Gastroesophageal sphincter (tissue), 4 donors: Measurements from ENCODE around the gene ZGLP1. TPM values are rescaled to one million over a fixed set of nuclear protein-coding genes. Genes with fewer than 3 reads are reported as not detected.

Experiments
- ATAC-seq: fragments of 150-250 bp; one replicate; pipeline ENCODE4 v1.9.1; 2016; ENCODE audit warnings: mild to moderate bottlenecking, moderate library complexity
- H3K27ac ChIP-seq, 4 donors: fragments of 200-600 bp; sonication (generic) in 3 of 4; 1 replicate in 3 of 4; 2 replicates in 1 of 4; pipeline ENCODE4 v1.5.1; 2016 to 2019
- H3K27me3 ChIP-seq: fragments of 200-600 bp; sonication (generic); one replicate; pipeline ENCODE4 v1.5.1; 2019
- H3K36me3 ChIP-seq, 2 donors: fragments of 200-600 bp; sonication (generic); one replicate each; pipeline ENCODE4 v1.5.1; 2019; ENCODE audit warnings: control low read depth in 1 of 2
- H3K4me1 ChIP-seq, 3 donors: fragments of 200-600 bp; sonication (generic); 1 replicate in 2 of 3; 2 replicates in 1 of 3; pipeline ENCODE4 v1.5.1; 2016 to 2019; ENCODE audit warnings: control low read depth in 2 of 3
- H3K4me3 ChIP-seq, 2 donors: fragments of 200-600 bp; sonication (generic); one replicate each; pipeline ENCODE4 v1.5.1; 2019; ENCODE audit warnings: mild to moderate bottlenecking in 1 of 2, moderate library complexity in 1 of 2
- H3K9me3 ChIP-seq, 3 donors: fragments of 200-600 bp; sonication (generic); one replicate each; pipeline ENCODE4 v1.5.1; 2017 to 2019; ENCODE audit warnings: control low read depth in 2 of 3
- EP300 ChIP-seq: sonication (generic); formaldehyde crosslinking; IDR thresholded peaks from one replicate; pipeline ENCODE4 v1.6.1; 2017; ENCODE audit warnings: antibody characterized with exemption, mild to moderate bottlenecking
- POLR2A ChIP-seq, 2 donors: fragments of 450-650 bp; IDR thresholded peaks; one replicate each; pipeline ENCODE4 v1.6.1; 2017; ENCODE audit warnings: antibody characterized with exemption in 2 of 2, mild to moderate bottlenecking in 2 of 2, moderate library complexity in 1 of 2
- POLR2AphosphoS5 ChIP-seq: sonication (generic); formaldehyde crosslinking; IDR thresholded peaks from one replicate; pipeline ENCODE4 v1.6.1; 2017; ENCODE audit warnings: antibody characterized with exemption
- WGBS, 2 donors: methylation state at CpG; one replicate each; pipeline ENCODE4 v1.1.5; 2018; ENCODE audit warnings: low coverage in 1 of 2; 5-methylcytosine and 5-hydroxymethylcytosine counted together
- total RNA-seq, 4 donors: library from RNA; depleted of rRNA; stranded (reverse); fragments of >200 nt; gene quantifications; one replicate each; pipeline ENCODE4 v1.1.0, GENCODE V29; 2016
- TF ChIP-seq, protein P1 (sequence below), 4 experiments: fragments of 200-600 bp in 2 of 4; fragments of 450-650 bp in 2 of 4; sonication (generic) in 1 of 4; IDR thresholded peaks; one replicate each; pipeline ENCODE4 v1.5.1; 2017 to 2019; ENCODE audit warnings: antibody characterized with exemption in 4 of 4, mild to moderate bottlenecking in 2 of 4, moderate library complexity in 2 of 4

ZGLP1 gene
- total RNA-seq, 4 donors from 2014 or later, result 0.81 to 2.5 (median 1.1) TPM; not detected in 1

- WGBS, 2 donors, result 87 to 90% methylated on average over 3 to 4 of the region's 10 CpGs
- H3K4me1 ChIP-seq, result peaks cover 0 to 24% (median 7%) of the 10 kb centered on the region in 3 donors
- TF ChIP-seq POLR2AphosphoS5, result no peak
- TF ChIP-seq POLR2A (IDR thresholded peaks at IDR 0.05), result no peak
- no peak for TF ChIP-seq EP300
- TF ChIP-seq, protein P1, sequence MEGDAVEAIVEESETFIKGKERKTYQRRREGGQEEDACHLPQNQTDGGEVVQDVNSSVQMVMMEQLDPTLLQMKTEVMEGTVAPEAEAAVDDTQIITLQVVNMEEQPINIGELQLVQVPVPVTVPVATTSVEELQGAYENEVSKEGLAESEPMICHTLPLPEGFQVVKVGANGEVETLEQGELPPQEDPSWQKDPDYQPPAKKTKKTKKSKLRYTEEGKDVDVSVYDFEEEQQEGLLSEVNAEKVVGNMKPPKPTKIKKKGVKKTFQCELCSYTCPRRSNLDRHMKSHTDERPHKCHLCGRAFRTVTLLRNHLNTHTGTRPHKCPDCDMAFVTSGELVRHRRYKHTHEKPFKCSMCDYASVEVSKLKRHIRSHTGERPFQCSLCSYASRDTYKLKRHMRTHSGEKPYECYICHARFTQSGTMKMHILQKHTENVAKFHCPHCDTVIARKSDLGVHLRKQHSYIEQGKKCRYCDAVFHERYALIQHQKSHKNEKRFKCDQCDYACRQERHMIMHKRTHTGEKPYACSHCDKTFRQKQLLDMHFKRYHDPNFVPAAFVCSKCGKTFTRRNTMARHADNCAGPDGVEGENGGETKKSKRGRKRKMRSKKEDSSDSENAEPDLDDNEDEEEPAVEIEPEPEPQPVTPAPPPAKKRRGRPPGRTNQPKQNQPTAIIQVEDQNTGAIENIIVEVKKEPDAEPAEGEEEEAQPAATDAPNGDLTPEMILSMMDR (IDR thresholded peaks at IDR 0.05), result no peak
- peaks cover 52% of the 10 kb centered on the region for H3K27me3 ChIP-seq
- H3K4me3 ChIP-seq, result no peak overlapping the region
- no peak for ATAC-seq
- no peak overlapping the region for H3K27ac ChIP-seq
- H3K36me3 ChIP-seq, result peaks cover 0 to 25% of the 10 kb centered on the region in 2 donors
- H3K9me3 ChIP-seq, result no peaks in the 10 kb centered on the region
These were observed 35.0 kb downstream of the ZGLP1 start for GRCh38 chr19:10274589-10274988.

DNA sequence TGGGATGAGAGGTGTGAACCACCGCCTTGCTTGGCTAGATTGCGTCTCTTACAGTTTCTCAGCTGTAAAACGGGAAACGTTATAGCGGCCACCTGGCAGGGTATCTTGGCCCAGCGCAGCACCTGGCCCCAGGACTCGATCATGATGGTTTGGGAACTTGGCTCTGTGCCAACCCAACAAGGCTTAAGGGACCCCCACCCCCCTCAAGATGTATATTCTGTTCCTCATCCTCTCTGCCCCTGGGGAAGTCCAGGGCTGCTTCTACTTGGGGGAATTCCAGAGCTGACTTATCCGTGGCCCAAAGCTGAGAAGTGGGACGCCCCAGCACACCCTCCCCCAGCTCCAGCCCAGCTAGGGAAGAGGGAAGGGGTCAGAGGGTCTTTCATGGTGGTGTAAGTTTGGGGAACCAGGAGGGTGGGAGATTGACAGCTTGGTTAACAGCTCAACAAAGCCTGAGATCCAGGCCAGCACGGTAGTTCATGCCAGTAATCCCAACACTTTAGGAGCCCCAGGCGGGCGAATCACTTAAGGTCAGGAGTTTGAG, 38.0 kb downstream of the ZGLP1 start:
- Histone ChIP-seq H3K4me3 (peak overlapping the region; percentile 10 to 53), H3K27me3 (peaks cover 60% of the 10 kb centered on the region), H3K4me1 (peaks cover 0 to 38% (median 7%) of the 10 kb centered on the region in 3 donors), H3K27ac (peak overlapping the region in 3 of 4 donors; percentile 79 to 81 (median 79)), H3K36me3 (peaks cover 0 to 10% of the 10 kb centered on the region in 2 donors), H3K9me3 (no peaks in the 10 kb centered on the region)
- ATAC-seq, result no peak
- WGBS, 2 donors, result 43% methylated on average over 7 of the region's 12 CpGs; no CpG with 5 or more reads in 1 of the 2 donors
- TF ChIP-seq EP300 (no peak), POLR2AphosphoS5 (no peak), POLR2A (IDR thresholded peaks at IDR 0.05) (no peak)
- TF ChIP-seq, protein P1 (IDR thresholded peaks at IDR 0.05), result no peak

DNA sequence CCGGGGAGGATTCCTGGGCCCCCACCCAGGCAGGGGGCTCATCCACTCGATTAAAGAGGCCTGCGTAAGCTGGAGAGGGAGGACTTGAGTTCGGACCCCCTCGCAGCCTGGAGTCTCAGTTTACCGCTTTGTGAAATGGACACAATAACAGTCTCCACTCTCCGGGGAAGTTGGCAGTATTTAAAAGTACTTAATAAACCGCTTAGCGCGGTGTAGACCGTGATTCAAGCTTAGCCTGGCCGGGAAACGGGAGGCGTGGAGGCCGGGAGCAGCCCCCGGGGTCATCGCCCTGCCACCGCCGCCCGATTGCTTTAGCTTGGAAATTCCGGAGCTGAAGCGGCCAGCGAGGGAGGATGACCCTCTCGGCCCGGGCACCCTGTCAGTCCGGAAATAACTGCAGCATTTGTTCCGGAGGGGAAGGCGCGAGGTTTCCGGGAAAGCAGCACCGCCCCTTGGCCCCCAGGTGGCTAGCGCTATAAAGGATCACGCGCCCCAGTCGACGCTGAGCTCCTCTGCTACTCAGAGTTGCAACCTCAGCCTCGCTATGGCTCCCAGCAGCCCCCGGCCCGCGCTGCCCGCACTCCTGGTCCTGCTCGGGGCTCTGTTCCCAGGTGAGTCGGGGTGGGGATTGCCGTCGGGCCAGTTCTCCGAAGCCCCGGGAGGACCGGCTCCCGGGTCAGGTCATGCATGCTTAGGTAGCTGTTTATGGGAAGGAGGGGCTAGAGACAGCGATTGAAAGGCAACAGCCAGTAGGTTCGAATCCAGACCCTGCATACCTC, 38.8 kb downstream of the ZGLP1 start, which contains the start of gene ICAM1:
ICAM1 (plus strand) TSS at position 505 of the 779 bp plus-strand sequence; CDS start at position 545, 40 bp downstream.
- Histone ChIP-seq H3K36me3 (peaks cover 0 to 10% of the 10 kb centered on the region in 2 donors), H3K4me1 (peaks cover 0 to 38% (median 7%) of the 10 kb centered on the region in 3 donors), H3K27ac (peak within 1 kb of the TSS; percentile 9 to 81 (median 79)), H3K27me3 (peaks cover 60% of the 10 kb centered on the region), H3K4me3 (peak within 1 kb of the TSS; percentile 10 to 53), H3K9me3 (no peaks in the 10 kb centered on the region)
- 13% methylated on average over 3 of the region's 51 CpGs; no CpG with 5 or more reads in 1 of the 2 donors for WGBS, 2 donors
- TF ChIP-seq POLR2AphosphoS5 (peak; percentile 73), EP300 (no peak), POLR2A (IDR thresholded peaks at IDR 0.05) (peak; percentile 66 to 67)
- TF ChIP-seq, protein P1 (IDR thresholded peaks at IDR 0.05), result peak in 2 of 4 experiments; percentile 14 to 24
- peak; percentile 72 for ATAC-seq

DNA sequence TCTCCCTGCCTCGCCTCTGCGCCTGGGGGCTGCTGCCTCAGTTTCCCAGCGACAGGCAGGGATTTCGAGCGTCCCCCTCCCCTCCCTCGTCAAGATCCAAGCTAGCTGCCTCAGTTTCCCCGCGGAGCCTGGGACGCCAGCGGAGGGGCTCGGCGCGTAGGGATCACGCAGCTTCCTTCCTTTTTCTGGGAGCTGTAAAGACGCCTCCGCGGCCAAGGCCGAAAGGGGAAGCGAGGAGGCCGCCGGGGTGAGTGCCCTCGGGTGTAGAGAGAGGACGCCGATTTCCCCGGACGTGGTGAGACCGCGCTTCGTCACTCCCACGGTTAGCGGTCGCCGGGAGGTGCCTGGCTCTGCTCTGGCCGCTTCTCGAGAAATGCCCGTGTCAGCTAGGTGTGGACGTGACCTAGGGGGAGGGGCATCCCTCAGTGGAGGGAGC, 39.4 kb downstream of the ZGLP1 start:
- peaks cover 60% of the 10 kb centered on the region for H3K27me3 ChIP-seq
- peak overlapping the region; percentile 10 to 53 for H3K4me3 ChIP-seq
- WGBS, 2 donors, result no CpG with 5 or more reads among the region's 37 CpGs
- H3K4me1 ChIP-seq, result peaks cover 0 to 38% (median 7%) of the 10 kb centered on the region in 3 donors
- H3K9me3 ChIP-seq, result no peaks in the 10 kb centered on the region
- peak; percentile 53 for ATAC-seq
- peak overlapping the region; percentile 9 to 81 (median 79) for H3K27ac ChIP-seq
- H3K36me3 ChIP-seq, result peaks cover 0 to 7% of the 10 kb centered on the region in 2 donors
- no peak for TF ChIP-seq POLR2AphosphoS5
- peak in 1 of 2 donors; percentile 25 for TF ChIP-seq POLR2A (IDR thresholded peaks at IDR 0.05)

- TF ChIP-seq, protein P1 (IDR thresholded peaks at IDR 0.05), result peak in 3 of 4 experiments; percentile 93 to 99 (median 94)
- TF ChIP-seq POLR2A (IDR thresholded peaks at IDR 0.05), result no peak
- Histone ChIP-seq H3K36me3 (peaks cover 0 to under 1% of the 10 kb centered on the region in 2 donors), H3K4me1 (peaks cover 0 to 38% (median 7%) of the 10 kb centered on the region in 3 donors), H3K27me3 (peaks cover 56% of the 10 kb centered on the region), H3K4me3 (peak overlapping the region; percentile 10 to 53), H3K9me3 (no peaks in the 10 kb centered on the region), H3K27ac (peak overlapping the region; percentile 9 to 81 (median 79))
- WGBS, 2 donors, result 0% methylated on average over 3 to 17 of the region's 59 CpGs
- ATAC-seq, result peak; percentile 64
These were observed 40.1 kb downstream of the ZGLP1 start for GRCh38 chr19:10269333-10270179.
